SU-DHL-6 (cell line): ENCODE measurements around the gene LUZP1.

Experiments used
- H2AFZ ChIP-seq: fragments of 200-600 bp; sonication (generic); 2 replicates; pipeline ENCODE4 v1.6.1; 2014; ENCODE audit warnings: low read depth, mild to moderate bottlenecking, moderate library complexity, mixed read lengths, antibody characterized with exemption, low read length; ENCODE audit not compliant: severe bottlenecking
- H3F3A ChIP-seq: fragments of 200-600 bp; shearing (Covaris generic); 2 replicates; pipeline ENCODE4 v1.6.0; 2016; ENCODE audit warnings: antibody characterized with exemption, mild to moderate bottlenecking; ENCODE audit not compliant: insufficient read depth
- H3K27ac ChIP-seq: fragments of 200-600 bp; sonication (generic); 2 replicates; pipeline ENCODE4 v1.5.1; 2016; ENCODE audit warnings: low read depth, mild to moderate bottlenecking, low read length, moderate library complexity, mixed read lengths
- H3K27me3 ChIP-seq: fragments of 200-600 bp; sonication (generic), shearing (Covaris generic); 2 replicates; pipeline ENCODE4 v1.6.0; 2014; ENCODE audit warnings: mild to moderate bottlenecking, low read length
- H3K36me3 ChIP-seq: fragments of 200-600 bp; sonication (generic); 2 replicates; pipeline ENCODE4 v1.6.1; 2014; ENCODE audit warnings: mild to moderate bottlenecking, low read length, mixed read lengths
- H3K4me2 ChIP-seq: fragments of 300-600, 200-600 bp; shearing (Covaris generic), sonication (generic); 2 replicates; pipeline ENCODE4 v1.6.0; 2014; ENCODE audit warnings: low read length, low read depth, mild to moderate bottlenecking; ENCODE audit not compliant: poor library complexity, severe bottlenecking
- H3K4me3 ChIP-seq: fragments of 200-600 bp; sonication (generic); 2 replicates; pipeline ENCODE4 v1.5.1; 2014; ENCODE audit warnings: antibody characterized with exemption, low read length, mild to moderate bottlenecking, mixed read lengths; ENCODE audit not compliant: insufficient read depth, poor library complexity, severe bottlenecking
- H3K79me2 ChIP-seq: fragments of 200-600 bp; sonication (generic); 2 replicates; pipeline ENCODE4 v1.6.1; 2014; ENCODE audit warnings: mild to moderate bottlenecking, low read length, moderate library complexity; ENCODE audit not compliant: insufficient read depth
- H3K9ac ChIP-seq: fragments of 200-600 bp; sonication (generic); 2 replicates; pipeline ENCODE4 v1.7.0; 2014; ENCODE audit warnings: mild to moderate bottlenecking, low read length
- H3K9me2 ChIP-seq: fragments of 200-600 bp; sonication (generic); replicated peaks from 2 replicates; pipeline ENCODE4 v1.6.1; 2014; ENCODE audit warnings: low read length; ENCODE audit not compliant: insufficient read depth
- H3K9me3 ChIP-seq: fragments of 200-600 bp; sonication (generic); 2 replicates; pipeline ENCODE4 v1.6.1; 2014; ENCODE audit warnings: low read length, mixed read lengths; ENCODE audit not compliant: insufficient read depth
- H4K20me1 ChIP-seq: fragments of 200-600 bp; sonication (generic); 2 replicates; pipeline ENCODE4 v1.6.1; 2014; ENCODE audit warnings: low read depth, mild to moderate bottlenecking, antibody characterized with exemption, low read length, moderate library complexity, mixed read lengths
- EZH2phosphoT487 ChIP-seq: fragments of 200-600 bp; sonication (generic), shearing (Covaris generic); conservative IDR thresholded peaks from 2 replicates; pipeline ENCODE4 v1.6.1; 2018; ENCODE audit warnings: mild to moderate bottlenecking, antibody characterized with exemption, low read length, moderate library complexity, mixed read lengths
- TF ChIP-seq, protein P1 (sequence below): fragments of 200-600 bp; sonication (generic); IDR thresholded peaks from one replicate; pipeline ENCODE4 v1.5.1; 2017; ENCODE audit warnings: antibody characterized with exemption, mild to moderate bottlenecking, low read length, moderate library complexity; ENCODE audit not compliant: insufficient read depth, poor library complexity, severe bottlenecking

Gene LUZP1

DNA sequence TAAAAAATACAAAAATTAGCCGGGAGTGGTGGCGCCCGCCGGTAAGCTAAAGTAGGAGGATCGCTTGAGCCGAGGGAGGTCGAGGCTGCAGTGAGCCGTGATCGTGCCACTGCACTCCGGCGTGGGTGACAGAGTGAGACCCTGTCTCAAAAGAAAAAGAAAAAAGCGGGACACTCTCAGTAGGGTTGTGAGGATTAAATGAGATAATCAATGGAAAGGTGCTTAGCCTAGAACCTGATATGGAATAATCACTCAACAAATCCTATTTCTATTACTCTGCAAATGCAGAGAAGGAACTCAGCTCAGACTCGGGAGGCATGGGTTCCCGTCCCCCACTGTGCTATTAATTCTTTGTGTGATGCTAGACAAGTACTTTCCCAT, 529 bp upstream of the LUZP1 start:
- Histone ChIP-seq H3K9me2 (no peaks in the 10 kb centered on the region), H3K9me3 (no peaks in the 10 kb centered on the region), H3K27ac (no peak overlapping the region), H3F3A (no peaks in the 10 kb centered on the region), H3K4me3 (no peak overlapping the region), H3K36me3 (no peaks in the 10 kb centered on the region), H3K4me2 (no peak overlapping the region), H2AFZ (no peak overlapping the region), H3K9ac (no peak overlapping the region), H4K20me1 (no peaks in the 10 kb centered on the region), H3K27me3 (no peaks in the 10 kb centered on the region), H3K79me2 (no peaks in the 10 kb centered on the region)
- TF ChIP-seq EZH2phosphoT487, result no peak
- TF ChIP-seq, protein P1, sequence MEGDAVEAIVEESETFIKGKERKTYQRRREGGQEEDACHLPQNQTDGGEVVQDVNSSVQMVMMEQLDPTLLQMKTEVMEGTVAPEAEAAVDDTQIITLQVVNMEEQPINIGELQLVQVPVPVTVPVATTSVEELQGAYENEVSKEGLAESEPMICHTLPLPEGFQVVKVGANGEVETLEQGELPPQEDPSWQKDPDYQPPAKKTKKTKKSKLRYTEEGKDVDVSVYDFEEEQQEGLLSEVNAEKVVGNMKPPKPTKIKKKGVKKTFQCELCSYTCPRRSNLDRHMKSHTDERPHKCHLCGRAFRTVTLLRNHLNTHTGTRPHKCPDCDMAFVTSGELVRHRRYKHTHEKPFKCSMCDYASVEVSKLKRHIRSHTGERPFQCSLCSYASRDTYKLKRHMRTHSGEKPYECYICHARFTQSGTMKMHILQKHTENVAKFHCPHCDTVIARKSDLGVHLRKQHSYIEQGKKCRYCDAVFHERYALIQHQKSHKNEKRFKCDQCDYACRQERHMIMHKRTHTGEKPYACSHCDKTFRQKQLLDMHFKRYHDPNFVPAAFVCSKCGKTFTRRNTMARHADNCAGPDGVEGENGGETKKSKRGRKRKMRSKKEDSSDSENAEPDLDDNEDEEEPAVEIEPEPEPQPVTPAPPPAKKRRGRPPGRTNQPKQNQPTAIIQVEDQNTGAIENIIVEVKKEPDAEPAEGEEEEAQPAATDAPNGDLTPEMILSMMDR, result no peak

DNA sequence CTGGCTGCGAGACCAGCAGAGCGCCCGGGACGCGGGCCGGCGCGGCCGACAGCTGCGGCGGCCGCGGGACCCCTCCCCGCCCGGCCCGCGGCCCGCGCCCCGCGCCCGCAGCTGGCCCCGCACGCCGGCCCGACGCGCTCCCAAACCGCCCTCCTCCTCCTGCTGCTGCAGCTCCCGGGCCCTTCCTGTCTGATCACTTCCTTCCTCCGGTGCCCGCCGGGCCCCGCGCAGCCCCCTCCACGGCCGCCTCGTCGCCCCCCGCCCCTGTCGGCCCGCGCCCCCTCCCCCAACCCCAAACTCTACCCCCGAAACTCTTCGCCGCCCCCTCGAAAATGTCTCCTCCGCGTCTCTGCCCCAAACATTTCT, 594 bp downstream of the LUZP1 start:
- Histone ChIP-seq H3K4me3 (peak overlapping the region; percentile 73), H3K9ac (peak overlapping the region; percentile 77), H3K9me3 (no peaks in the 10 kb centered on the region), H3K27ac (no peak overlapping the region), H3K36me3 (no peaks in the 10 kb centered on the region), H4K20me1 (0 out of 2 replicates have a peak, but pooled peaks cover 4% of the 10 kb centered on the region), H3F3A (no peaks in the 10 kb centered on the region), H2AFZ (peak overlapping the region; percentile 99), H3K4me2 (peak overlapping the region; percentile 86), H3K79me2 (no peaks in the 10 kb centered on the region), H3K9me2 (no peaks in the 10 kb centered on the region), H3K27me3 (no peaks in the 10 kb centered on the region)
- TF ChIP-seq, protein P1, result no peak
- no peak for TF ChIP-seq EZH2phosphoT487

DNA sequence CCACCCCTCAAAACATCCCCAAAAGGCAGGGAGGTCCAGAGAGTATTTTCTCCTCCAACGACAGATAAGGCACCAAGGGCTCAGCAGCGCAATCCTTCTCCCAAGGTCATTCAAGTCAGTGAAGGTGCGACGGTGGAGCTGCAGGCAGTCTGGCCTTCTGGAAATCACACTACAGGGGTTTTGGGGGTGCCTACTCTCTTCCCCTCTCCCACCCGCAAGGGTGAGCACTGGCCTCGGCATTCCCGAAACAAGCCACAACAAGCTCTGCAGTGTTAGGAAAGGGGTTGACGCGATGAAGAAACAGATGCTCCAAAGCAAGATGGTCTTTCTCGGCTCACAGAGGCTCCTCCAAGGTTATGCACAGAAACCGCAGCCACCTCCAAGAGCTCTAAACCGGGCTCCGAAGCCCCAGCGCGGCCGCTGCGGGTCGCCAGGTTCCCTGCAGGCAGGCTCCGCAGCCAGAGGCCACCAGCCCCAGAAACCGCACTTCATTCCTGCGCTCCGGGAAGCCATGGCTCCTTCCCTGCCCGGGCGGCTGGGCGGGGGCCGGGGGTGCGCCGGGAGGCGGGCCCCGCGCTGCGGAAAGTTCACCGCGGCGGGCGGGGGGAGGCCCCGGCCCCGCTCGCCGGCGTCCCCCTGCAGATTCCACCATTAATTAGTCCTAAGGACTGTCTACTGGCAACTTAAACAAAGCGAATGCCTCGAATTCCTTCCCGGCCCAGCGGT, 1.1 kb downstream of the LUZP1 start:
- H3K4me3 ChIP-seq, result peak overlapping the region; percentile 73
- 0 out of 2 replicates have a peak, but pooled peaks have one; percentile 48 for TF ChIP-seq EZH2phosphoT487
- TF ChIP-seq, protein P1, result no peak
- 0 out of 2 replicates have a peak, but pooled peaks cover 4% of the 10 kb centered on the region for H4K20me1 ChIP-seq
- H3K9me2 ChIP-seq, result no peaks in the 10 kb centered on the region
- peak overlapping the region; percentile 10 for H2AFZ ChIP-seq
- H3K27me3 ChIP-seq, result no peaks in the 10 kb centered on the region
- no peaks in the 10 kb centered on the region for H3F3A ChIP-seq
- H3K36me3 ChIP-seq, result no peaks in the 10 kb centered on the region
- H3K9me3 ChIP-seq, result no peaks in the 10 kb centered on the region
- no peaks in the 10 kb centered on the region for H3K79me2 ChIP-seq
- peak overlapping the region; percentile 86 for H3K4me2 ChIP-seq
- H3K27ac ChIP-seq, result no peak overlapping the region
- peak overlapping the region; percentile 77 for H3K9ac ChIP-seq
